CD4-positive, alpha-beta T cell treated with Interleukin-17A for 4 hours (primary cell): Measurements from ENCODE around the gene THAP3.
A peak's percentile ranks its signal among the peaks of the same experiment; 100 is the strongest.

Source experiments
- DNase-seq: peaks from one replicate; pipeline ENCODE4 v3.0.0-alpha.2; 2020; ENCODE audit warnings: mixed read lengths

The THAP3 gene

GRCh38 chr1:6624710-6625583 is at the start of gene THAP3:
Gene THAP3 (plus strand): TSS chr1:6624868. CDS start chr1:6625219, 351 bp downstream.
- peak; percentile 94 for DNase-seq

- no peak for DNase-seq
Observed at GRCh38 chr1:6577831-6578525, 46.7 kb upstream of the THAP3 start.

GRCh38 chr1:6578624-6579373 is 45.9 kb upstream of the THAP3 start:
- DNase-seq = no peak

- peak; percentile 98 for DNase-seq
Observed at GRCh38 chr1:6579374-6580118, 45.1 kb upstream of the THAP3 start, which contains the start of gene ZBTB48. Gene ZBTB48 (plus strand): TSS chr1:6579994. CDS start chr1:6580610, 616 bp downstream.

GRCh38 chr1:6580119-6580592 is 44.5 kb upstream of the THAP3 start:
- no peak for DNase-seq

- DNase-seq = no peak
Observed at GRCh38 chr1:6580593-6581409, 43.9 kb upstream of the THAP3 start.

GRCh38 chr1:6581561-6582305 is 42.9 kb upstream of the THAP3 start:
- no peak for DNase-seq

GRCh38 chr1:6582370-6582769 is 42.3 kb upstream of the THAP3 start:
- no peak for DNase-seq

GRCh38 chr1:6584126-6585080 is 40.3 kb upstream of the THAP3 start:
- DNase-seq = no peak

- no peak for DNase-seq
Observed at GRCh38 chr1:6585081-6585722, 39.5 kb upstream of the THAP3 start.

- DNase-seq = no peak
Observed at GRCh38 chr1:6585841-6586240, 38.8 kb upstream of the THAP3 start.

- no peak for DNase-seq
Observed at GRCh38 chr1:6586404-6586816, 38.3 kb upstream of the THAP3 start.

- no peak for DNase-seq
Observed at GRCh38 chr1:6587261-6588005, 37.2 kb upstream of the THAP3 start.

- DNase-seq = no peak
Observed at GRCh38 chr1:6588128-6588892, 36.4 kb upstream of the THAP3 start.

GRCh38 chr1:6588893-6589520 is 35.7 kb upstream of the THAP3 start:
- DNase-seq = no peak

GRCh38 chr1:6590046-6590445 is 34.6 kb upstream of the THAP3 start:
- DNase-seq = no peak

GRCh38 chr1:6591222-6591621 is 33.4 kb upstream of the THAP3 start:
- DNase-seq = no peak
